Fibroblast of skin of abdomen (primary cell): ENCODE results near the gene U2AF2.

ENCODE experiments used
- DNase-seq: peaks from one replicate; pipeline ENCODE4 v3.0.0-alpha.2; 2013

Gene U2AF2

GRCh38 chr19:55676889-55677505, 22.2 kb downstream of the U2AF2 start:
- no peak for DNase-seq

GRCh38 chr19:55677572-55678028, 22.8 kb downstream of the U2AF2 start:
- DNase-seq = no peak

GRCh38 chr19:55678121-55678671, 23.4 kb downstream of the U2AF2 start:
- DNase-seq = no peak

GRCh38 chr19:55679343-55680257, 24.8 kb downstream of the U2AF2 start:
- DNase-seq = no peak

GRCh38 chr19:55680339-55681130, 25.7 kb downstream of the U2AF2 start:
- no peak for DNase-seq

GRCh38 chr19:55681131-55682092, 26.6 kb downstream of the U2AF2 start:
- no peak for DNase-seq

GRCh38 chr19:55683449-55684261, 28.8 kb downstream of the U2AF2 start:
- DNase-seq = no peak

- no peak for DNase-seq
Observed at GRCh38 chr19:55684946-55685681, 30.3 kb downstream of the U2AF2 start.

GRCh38 chr19:55685776-55686175, 30.9 kb downstream of the U2AF2 start:
- no peak for DNase-seq

- DNase-seq = no peak
Observed at GRCh38 chr19:55686311-55687050, 31.6 kb downstream of the U2AF2 start.

GRCh38 chr19:55687281-55688201, 32.7 kb downstream of the U2AF2 start:
- no peak for DNase-seq

GRCh38 chr19:55688422-55689218, 33.8 kb downstream of the U2AF2 start:
- DNase-seq = no peak

GRCh38 chr19:55689411-55690108, 34.7 kb downstream of the U2AF2 start:
- no peak for DNase-seq

- DNase-seq = no peak
Observed at GRCh38 chr19:55690109-55690768, 35.4 kb downstream of the U2AF2 start.

GRCh38 chr19:55690769-55691545, 36.1 kb downstream of the U2AF2 start:
- DNase-seq = no peak
